ENCODE data around the gene NATD1. TPM values are rescaled to one million over a fixed set of nuclear protein-coding genes. Genes with fewer than 3 reads are reported as not detected.

The NATD1 gene
- total and polyA plus RNA-seq, 12 donors, result 1.8 to 18.7 (median 10.3) TPM

DNA sequence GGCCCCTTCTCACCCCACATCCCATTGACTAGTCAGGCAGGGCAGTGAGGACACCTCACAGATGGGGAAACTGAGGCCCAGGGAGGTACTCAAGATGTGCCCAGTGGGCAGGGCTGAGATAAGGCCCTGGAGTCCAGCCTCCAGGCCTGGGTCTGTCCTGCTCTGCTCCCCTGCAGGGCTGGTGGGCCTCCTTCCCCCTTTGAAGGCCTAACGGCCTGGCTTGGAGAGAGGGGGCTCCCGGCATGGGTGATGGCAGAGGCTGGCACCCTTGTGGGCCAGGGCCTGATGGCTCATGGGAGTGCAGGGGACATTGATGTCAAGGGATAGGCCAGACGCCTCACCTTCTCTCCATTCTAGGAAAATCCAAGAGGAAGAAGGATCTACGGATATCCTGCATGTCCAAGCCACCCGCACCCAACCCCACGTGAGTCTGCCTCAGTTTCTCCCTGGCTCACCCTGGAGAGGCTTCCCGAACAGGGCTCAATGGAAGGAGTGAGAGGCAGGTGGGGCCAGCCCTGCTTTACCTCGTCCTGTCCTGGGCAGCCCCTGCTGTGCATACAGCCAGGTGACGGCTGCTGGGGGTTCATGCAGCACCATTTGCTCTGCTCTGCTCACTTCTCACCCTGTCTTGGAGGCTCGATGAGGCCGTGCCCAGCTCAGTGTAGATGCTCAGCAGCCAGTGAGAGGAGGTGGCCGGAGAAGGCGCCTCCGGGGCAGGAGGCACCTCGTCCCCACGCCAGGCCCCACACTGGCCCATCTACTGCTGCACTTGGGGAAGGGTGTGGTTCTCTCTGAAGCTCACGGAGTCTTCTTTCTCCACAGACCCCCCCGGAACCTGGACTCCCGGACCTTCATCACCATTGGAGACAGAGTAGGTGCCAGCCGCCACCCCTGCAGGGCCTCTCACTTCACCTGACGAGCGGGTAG is 45.1 kb upstream of the NATD1 start:
- Histone ChIP-seq H3K4me1 (replicated peaks in 1 of 2) (peaks cover 0 to 6% of the 10 kb centered on the region in 2 donors), H3K9me3 (replicated peaks in 1 of 3) (no peaks in the 10 kb centered on the region), H3K27ac (peak overlapping the region in 1 of 5 donors; percentile 39), H3K36me3 (replicated peaks in 1 of 2) (peaks cover 0 to 48% of the 10 kb centered on the region in 2 donors), H3K4me3 (no peak overlapping the region), H3K27me3 (no peaks in the 10 kb centered on the region)
- intact Hi-C loops (cut with DNase I), result no loop called here
- whole genome bisulfite sequencing, 4 donors, result 65 to 79% (median 73%) methylated on average over 21 to 22 of the region's 22 CpGs
- no peak for DNase-seq
- TF ChIP-seq, protein P1, sequence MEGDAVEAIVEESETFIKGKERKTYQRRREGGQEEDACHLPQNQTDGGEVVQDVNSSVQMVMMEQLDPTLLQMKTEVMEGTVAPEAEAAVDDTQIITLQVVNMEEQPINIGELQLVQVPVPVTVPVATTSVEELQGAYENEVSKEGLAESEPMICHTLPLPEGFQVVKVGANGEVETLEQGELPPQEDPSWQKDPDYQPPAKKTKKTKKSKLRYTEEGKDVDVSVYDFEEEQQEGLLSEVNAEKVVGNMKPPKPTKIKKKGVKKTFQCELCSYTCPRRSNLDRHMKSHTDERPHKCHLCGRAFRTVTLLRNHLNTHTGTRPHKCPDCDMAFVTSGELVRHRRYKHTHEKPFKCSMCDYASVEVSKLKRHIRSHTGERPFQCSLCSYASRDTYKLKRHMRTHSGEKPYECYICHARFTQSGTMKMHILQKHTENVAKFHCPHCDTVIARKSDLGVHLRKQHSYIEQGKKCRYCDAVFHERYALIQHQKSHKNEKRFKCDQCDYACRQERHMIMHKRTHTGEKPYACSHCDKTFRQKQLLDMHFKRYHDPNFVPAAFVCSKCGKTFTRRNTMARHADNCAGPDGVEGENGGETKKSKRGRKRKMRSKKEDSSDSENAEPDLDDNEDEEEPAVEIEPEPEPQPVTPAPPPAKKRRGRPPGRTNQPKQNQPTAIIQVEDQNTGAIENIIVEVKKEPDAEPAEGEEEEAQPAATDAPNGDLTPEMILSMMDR (IDR thresholded peaks at IDR 0.05), result no peak
- no peak for TF ChIP-seq POLR2A (IDR thresholded peaks at IDR 0.05)

DNA sequence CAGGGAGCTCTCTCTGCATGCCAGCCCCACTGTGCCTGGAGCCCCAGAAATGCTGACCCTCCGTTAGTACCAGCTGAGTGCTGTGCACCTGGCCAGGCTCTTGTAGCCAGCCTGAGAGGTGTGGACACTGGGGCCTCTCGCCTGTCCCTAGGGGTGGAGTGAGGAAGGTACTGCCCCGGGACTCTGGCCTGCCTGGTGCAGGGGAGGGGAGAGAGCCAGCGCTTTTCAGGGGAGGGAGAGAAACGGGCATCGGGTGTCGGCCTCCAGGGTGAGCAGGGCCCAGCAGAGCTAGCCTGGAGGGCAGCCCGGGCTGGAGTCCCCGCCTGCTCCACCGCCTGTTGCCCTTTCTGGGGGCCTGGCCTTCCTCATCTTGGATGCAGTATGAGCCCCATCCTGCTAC is 44.4 kb upstream of the NATD1 start:
- WGBS, 4 donors, result 59 to 67% (median 65%) methylated on average over 10 of the region's 10 CpGs
- Histone ChIP-seq H3K9me3 (replicated peaks in 1 of 3) (no peaks in the 10 kb centered on the region), H3K4me1 (replicated peaks in 1 of 2) (peaks cover 0 to 6% of the 10 kb centered on the region in 2 donors), H3K27ac (peak overlapping the region in 1 of 5 donors; percentile 39), H3K27me3 (no peaks in the 10 kb centered on the region), H3K36me3 (replicated peaks in 1 of 2) (peaks cover 0 to 41% of the 10 kb centered on the region in 2 donors), H3K4me3 (no peak overlapping the region)
- no peak for DNase-seq
- intact Hi-C loops (cut with DNase I), result no loop called here
- no peak for TF ChIP-seq POLR2A (IDR thresholded peaks at IDR 0.05)
- TF ChIP-seq, protein P1 (IDR thresholded peaks at IDR 0.05), result no peak

DNA sequence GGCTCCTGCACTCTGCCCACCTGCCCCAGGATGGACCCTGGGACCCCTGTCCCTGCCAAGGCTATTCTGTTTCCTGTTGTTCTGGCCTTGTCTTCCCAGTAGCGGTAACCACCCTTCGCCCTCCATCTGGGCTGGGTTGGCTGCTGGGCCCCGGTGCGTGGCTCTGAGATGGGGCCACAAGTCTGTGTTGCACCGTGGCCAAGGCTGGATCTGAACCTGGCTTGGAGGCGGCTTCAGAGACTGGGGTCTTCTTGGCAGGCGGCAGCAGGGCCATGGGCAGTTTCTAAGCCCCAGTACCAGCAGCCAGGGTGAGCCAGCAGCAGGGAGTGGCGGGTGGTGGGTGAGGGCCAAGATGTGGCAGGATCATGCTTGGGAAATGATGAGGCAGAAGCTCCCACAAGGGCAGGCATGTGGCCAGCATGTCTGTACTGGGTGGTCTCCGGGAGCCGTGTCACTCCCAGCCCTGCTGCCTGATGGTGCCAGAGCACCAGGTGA is 43.9 kb upstream of the NATD1 start:
- TF ChIP-seq, protein P1 (IDR thresholded peaks at IDR 0.05), result no peak
- TF ChIP-seq POLR2A (IDR thresholded peaks at IDR 0.05), result no peak
- H3K27ac ChIP-seq, result peak overlapping the region in 1 of 5 donors; percentile 39
- H3K36me3 ChIP-seq (replicated peaks in 1 of 2), result peaks cover 0 to 36% of the 10 kb centered on the region in 2 donors
- no peaks in the 10 kb centered on the region for H3K9me3 ChIP-seq (replicated peaks in 1 of 3)
- H3K4me3 ChIP-seq, result no peak overlapping the region
- no peaks in the 10 kb centered on the region for H3K27me3 ChIP-seq
- intact Hi-C loops (cut with DNase I), result no loop called here
- 68 to 76% (median 73%) methylated on average over 10 of the region's 10 CpGs for WGBS, 4 donors
- H3K4me1 ChIP-seq (replicated peaks in 1 of 2), result peaks cover 0 to 6% of the 10 kb centered on the region in 2 donors
- no peak for DNase-seq
